K562 (cell line): Measurements from ENCODE around the gene GPC2. TPM values are rescaled to one million over a fixed set of nuclear protein-coding genes. Genes with fewer than 3 reads are reported as not detected.
A peak's percentile ranks its signal among the peaks of the same experiment; 100 is the strongest.

Experiments
- CBX2 ChIP-seq: fragments of 200-600 bp; sonication (generic); IDR thresholded peaks from one replicate; pipeline ENCODE4 v1.6.1; 2012; ENCODE audit warnings: mild to moderate bottlenecking, low read length, inconsistent platforms; ENCODE audit not compliant: insufficient read depth, poor library complexity, severe bottlenecking
- E2F3 ChIP-seq: fragments of 250-450 bp; sonication (Bioruptor Pico); IDR thresholded peaks from 2 replicates; pipeline ENCODE4 v1.4.0; 2020; ENCODE audit warnings: mild to moderate bottlenecking
- E2F8 ChIP-seq: fragments of 450-650 bp; IDR thresholded peaks from 2 replicates; pipeline ENCODE4 v1.7.1; 2018; ENCODE audit warnings: mild to moderate bottlenecking, low read depth; ENCODE audit not compliant: partially characterized antibody
- FOSL1 ChIP-seq: fragments of 200-800 bp; sonication (Bioruptor generic); conservative IDR thresholded peaks from 2 replicates; pipeline ENCODE4 v1.6.1; 2016; ENCODE audit warnings: missing genetic modification characterization, missing compliant biosample characterization
- GATAD2B ChIP-seq: fragments of 450-650 bp; IDR thresholded peaks from 2 replicates; pipeline ENCODE4 v1.6.1; 2017; ENCODE audit warnings: mild to moderate bottlenecking, borderline replicate concordance
- GTF2E2 ChIP-seq: fragments of 200-800 bp; sonication (Bioruptor generic); IDR thresholded peaks from 2 replicates; pipeline ENCODE4 v1.6.1; 2016; ENCODE audit warnings: missing genetic modification characterization, missing compliant biosample characterization
- HDAC6 ChIP-seq: IDR thresholded peaks from 2 replicates; pipeline ENCODE4 v1.6.1; 2012; ENCODE audit warnings: low read depth, mild to moderate bottlenecking, control low read depth, inconsistent platforms, low read length, moderate library complexity
- HMG20A ChIP-seq: fragments of 450-650 bp; formaldehyde crosslinking; conservative IDR thresholded peaks from 2 replicates; pipeline ENCODE4 v1.4.0; 2020; ENCODE audit warnings: mild to moderate bottlenecking, mixed read lengths
- JUNB ChIP-seq: fragments of 450-650 bp; formaldehyde crosslinking; conservative IDR thresholded peaks from 2 replicates; pipeline ENCODE4 v1.4.0; 2020; ENCODE audit warnings: mild to moderate bottlenecking
- MAFF ChIP-seq: IDR thresholded peaks from 2 replicates; pipeline ENCODE4 v1.6.1; 2012; ENCODE audit warnings: low read length, improper control_type of control experiment
- NR2F6 ChIP-seq: fragments of 450-650 bp; formaldehyde crosslinking; IDR thresholded peaks from 2 replicates; pipeline ENCODE4 v1.4.0; 2020; ENCODE audit warnings: mild to moderate bottlenecking
- PBX2 ChIP-seq, 2 experiments: IDR thresholded peaks in 1 of 2; conservative IDR thresholded peaks in 1 of 2; 2 replicates each; pipeline ENCODE4 v1.6.1; 2016; ENCODE audit warnings: low read depth in 2 of 2, mild to moderate bottlenecking in 1 of 2, missing compliant biosample characterization in 1 of 2, missing genetic modification characterization in 1 of 2, moderate library complexity in 1 of 2
- PCBP2 ChIP-seq: fragments of 200-400 bp; formaldehyde crosslinking; IDR thresholded peaks from 2 replicates; pipeline ENCODE4 v1.6.1; 2018; ENCODE audit warnings: low read length, low read depth, mild to moderate bottlenecking, moderate library complexity; ENCODE audit not compliant: poor library complexity, severe bottlenecking
- PKNOX1 ChIP-seq: fragments of 450-650 bp; IDR thresholded peaks from 2 replicates; pipeline ENCODE4 v1.6.1; 2016
- POLR2H ChIP-seq: IDR thresholded peaks from 2 replicates; pipeline ENCODE4 v1.6.1; 2016; ENCODE audit warnings: missing genetic modification characterization, low read depth, mild to moderate bottlenecking, control low read depth, missing compliant biosample characterization, moderate library complexity
- RAD51 ChIP-seq: fragments of 450-650 bp; IDR thresholded peaks from 2 replicates; pipeline ENCODE4 v1.7.1; 2016; ENCODE audit warnings: low read depth, mild to moderate bottlenecking, borderline replicate concordance
- RB1 ChIP-seq: fragments of 450-650 bp; IDR thresholded peaks from 2 replicates; pipeline ENCODE4 v1.6.1; 2017; ENCODE audit warnings: low read depth, mild to moderate bottlenecking
- RFX5 ChIP-seq: IDR thresholded peaks from 2 replicates; pipeline ENCODE4 v1.6.1; 2011; ENCODE audit warnings: low read depth, mild to moderate bottlenecking, improper control_type of control experiment, low read length
- ZC3H11A ChIP-seq: IDR thresholded peaks from 2 replicates; pipeline ENCODE4 v1.6.1; 2012; ENCODE audit warnings: low read depth, low read length, improper control_type of control experiment
- ZFP91 ChIP-seq: sonication (generic); formaldehyde crosslinking; IDR thresholded peaks from 2 replicates; pipeline ENCODE4 v1.8.0; 2022; ENCODE audit warnings: mild to moderate bottlenecking, missing genetic modification reagents
- ZNF239 ChIP-seq: fragments of 250-450 bp; sonication (Bioruptor Pico); IDR thresholded peaks from 2 replicates; pipeline ENCODE4 v1.4.0; 2020; ENCODE audit warnings: mild to moderate bottlenecking
- polyA plus RNA-seq, 8 experiments: library from polyadenylated mRNA; depleted of rRNA in 4 of 8; stranded (reverse) in 5 of 8; unstranded in 3 of 8; fragments of >200 nt; fragmentation: Nextera tagmentation in 2 of 8; fragmentation: Illumina TruSeq in 1 of 8; extraction: Ambion mirVana in 2 of 8; extraction: Trizol in 1 of 8; gene quantifications; 2 replicates each; pipeline versions ENCODE4 v1.2.1 to v1.2.3, GENCODE V29; 2011 to 2014; ENCODE audit warnings: inconsistent platforms in 1 of 8, missing spikeins in 1 of 8
- total RNA-seq, 7 experiments: library from RNA; depleted of rRNA in 6 of 7; stranded (reverse); fragments of >200 nt in 6 of 7; fragmentation: Illumina TruSeq in 2 of 7; extraction: Trizol in 2 of 7; gene quantifications; 2 replicates each; pipeline versions ENCODE4 v1.2.1 to v1.2.3, GENCODE V29; 2011 to 2021; ENCODE audit warnings: low replicate concordance in 1 of 7

The GPC2 gene
- total and polyA plus RNA-seq, 9 of the 15 experiments (the other 6 are each of a cell fraction or from before 2014, with no cell fraction given), result 0.06 to 7.7 (median 1.4) TPM; not detected in 1

- TF ChIP-seq ZFP91 (CRISPR knock-in tag), result no peak
- no peak for TF ChIP-seq PBX2 (CRISPR knock-in tag; IDR thresholded peaks at IDR 0.05; ENCODE audit: low read depth)
- TF ChIP-seq PBX2 (tag; conservative IDR thresholded peaks at IDR 0.05; ENCODE audit: low read depth), result peak; percentile 48
- no peak for TF ChIP-seq ZC3H11A
- TF ChIP-seq MAFF, result peak; percentile 69; the same call in 1 of the 2 replicates
- TF ChIP-seq E2F8, result no peak
- TF ChIP-seq ZNF239 (CRISPR knock-in tag), result no peak
- no peak for TF ChIP-seq GATAD2B
- TF ChIP-seq GTF2E2 (tag), result no peak
- no peak for TF ChIP-seq POLR2H (tag)
- TF ChIP-seq HMG20A (CRISPR knock-in tag), result no peak
- TF ChIP-seq CBX2, result no peak
- TF ChIP-seq JUNB (CRISPR knock-in tag), result no peak
- no peak for TF ChIP-seq FOSL1 (tag)
- no peak for TF ChIP-seq RFX5
- TF ChIP-seq PCBP2, result no peak
- TF ChIP-seq NR2F6 (CRISPR knock-in tag), result no peak
- no peak for TF ChIP-seq E2F3 (CRISPR knock-in tag)
- TF ChIP-seq RAD51, result no peak
- TF ChIP-seq RB1, result no peak
- TF ChIP-seq HDAC6, result no peak
- peak; percentile 60 for TF ChIP-seq PKNOX1
Observed at GRCh38 chr7:100208911-100209408, 31.8 kb upstream of the GPC2 start (continued).
